Neural crest cell (in vitro differentiated cells): ENCODE data around the gene CEP250. TPM values are rescaled to one million over a fixed set of nuclear protein-coding genes. Genes with fewer than 3 reads are reported as not detected.
"Not testable (repeated sequence)": the region's sequence is repeated elsewhere in the genome, so short reads cannot be mapped to it uniquely, and the experiment has no call there.

ENCODE experiments used
- DNase-seq: peaks from one replicate; pipeline ENCODE4 v3.0.0; 2021; ENCODE audit warnings: low read depth, mixed read lengths, low spot score
- H3K27ac Mint-ChIP-seq: one replicate; pipeline ENCODE4 v1.8.0; 2021; ENCODE audit warnings: mild to moderate bottlenecking, mixed read lengths; ENCODE audit not compliant: unreplicated experiment
- H3K27me3 Mint-ChIP-seq: 2 replicates; pipeline ENCODE4 v1.8.0; 2021; ENCODE audit warnings: low read depth, mild to moderate bottlenecking, mixed read lengths
- H3K36me3 Mint-ChIP-seq: 2 replicates; pipeline ENCODE4 v1.8.0; 2021; ENCODE audit warnings: low read depth, mild to moderate bottlenecking, mixed read lengths
- H3K4me1 Mint-ChIP-seq: 2 replicates; pipeline ENCODE4 v1.8.0; 2021; ENCODE audit warnings: mixed read lengths
- H3K4me3 Mint-ChIP-seq: one replicate; pipeline ENCODE4 v1.8.0; 2021; ENCODE audit warnings: mild to moderate bottlenecking, mixed read lengths
- H3K9me3 Mint-ChIP-seq: 2 replicates; pipeline ENCODE4 v1.8.0; 2021; ENCODE audit warnings: mixed read lengths
- total RNA-seq: library from RNA; stranded (reverse); gene quantifications from 2 replicates; pipeline ENCODE4 v1.2.1, GENCODE V29; 2021
- TF ChIP-seq, protein P1 (sequence below): fragments of 200-600 bp; sonication (generic); conservative IDR thresholded peaks from 2 replicates; pipeline ENCODE4 v1.5.0; 2021; ENCODE audit warnings: antibody characterized with exemption, mild to moderate bottlenecking

The CEP250 gene
- total RNA-seq, 1 donor from 2014 or later = 64.5 TPM

DNA sequence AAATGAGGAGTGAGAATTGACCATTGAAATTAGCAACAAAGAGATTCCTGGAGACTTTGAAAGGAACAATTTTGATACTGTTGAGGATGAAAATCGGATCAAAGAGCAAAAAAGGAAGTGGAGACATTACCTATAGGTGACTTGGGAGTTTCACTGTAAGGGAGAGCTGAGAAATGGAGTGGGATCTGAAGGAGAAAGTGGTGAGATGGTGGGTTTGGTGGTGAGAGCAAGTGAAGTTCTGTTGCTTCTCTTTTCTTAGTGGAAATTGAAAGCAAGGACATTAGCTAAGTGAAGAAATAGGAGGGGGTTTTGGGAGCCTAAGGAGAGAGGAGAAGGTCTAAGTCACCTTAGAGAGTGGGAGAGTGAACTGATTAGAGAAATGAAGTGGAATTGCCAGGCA, 90.7 kb downstream of the CEP250 start:
- no peak overlapping the region for H3K4me3 Mint-ChIP-seq
- no peak overlapping the region for H3K27ac Mint-ChIP-seq
- H3K27me3 Mint-ChIP-seq = no peaks in the 10 kb centered on the region
- H3K4me1 Mint-ChIP-seq = peaks cover 21% of the 10 kb centered on the region
- H3K9me3 Mint-ChIP-seq = no peaks in the 10 kb centered on the region
- peaks cover 8% of the 10 kb centered on the region for H3K36me3 Mint-ChIP-seq
- TF ChIP-seq, protein P1, sequence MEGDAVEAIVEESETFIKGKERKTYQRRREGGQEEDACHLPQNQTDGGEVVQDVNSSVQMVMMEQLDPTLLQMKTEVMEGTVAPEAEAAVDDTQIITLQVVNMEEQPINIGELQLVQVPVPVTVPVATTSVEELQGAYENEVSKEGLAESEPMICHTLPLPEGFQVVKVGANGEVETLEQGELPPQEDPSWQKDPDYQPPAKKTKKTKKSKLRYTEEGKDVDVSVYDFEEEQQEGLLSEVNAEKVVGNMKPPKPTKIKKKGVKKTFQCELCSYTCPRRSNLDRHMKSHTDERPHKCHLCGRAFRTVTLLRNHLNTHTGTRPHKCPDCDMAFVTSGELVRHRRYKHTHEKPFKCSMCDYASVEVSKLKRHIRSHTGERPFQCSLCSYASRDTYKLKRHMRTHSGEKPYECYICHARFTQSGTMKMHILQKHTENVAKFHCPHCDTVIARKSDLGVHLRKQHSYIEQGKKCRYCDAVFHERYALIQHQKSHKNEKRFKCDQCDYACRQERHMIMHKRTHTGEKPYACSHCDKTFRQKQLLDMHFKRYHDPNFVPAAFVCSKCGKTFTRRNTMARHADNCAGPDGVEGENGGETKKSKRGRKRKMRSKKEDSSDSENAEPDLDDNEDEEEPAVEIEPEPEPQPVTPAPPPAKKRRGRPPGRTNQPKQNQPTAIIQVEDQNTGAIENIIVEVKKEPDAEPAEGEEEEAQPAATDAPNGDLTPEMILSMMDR = no peak
- DNase-seq = no peak

DNA sequence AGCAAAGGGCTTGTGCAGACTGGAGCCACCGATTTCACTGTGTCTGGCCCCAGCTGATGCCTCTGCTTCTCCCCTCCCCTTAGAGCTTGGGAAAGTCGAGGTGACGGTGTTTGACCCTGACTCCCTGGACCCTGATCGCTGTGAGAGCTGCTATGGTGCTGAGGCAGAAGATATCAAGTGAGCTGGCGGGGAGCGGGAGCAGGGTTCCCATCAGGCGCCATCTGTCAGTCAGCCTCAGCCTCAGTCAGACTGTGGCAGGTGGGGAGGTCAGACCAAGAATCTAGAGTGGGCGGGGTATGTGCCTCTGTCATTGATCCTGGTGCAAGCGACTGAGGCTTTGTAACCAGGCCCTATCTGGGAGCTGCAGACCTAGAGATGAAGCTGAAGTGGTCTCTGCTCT, 91.9 kb downstream of the CEP250 start:
- H3K4me3 Mint-ChIP-seq = no peak overlapping the region
- TF ChIP-seq, protein P1 = no peak
- peaks cover 11% of the 10 kb centered on the region for H3K4me1 Mint-ChIP-seq
- no peak overlapping the region for H3K27ac Mint-ChIP-seq
- DNase-seq = no peak
- H3K9me3 Mint-ChIP-seq = no peaks in the 10 kb centered on the region
- H3K36me3 Mint-ChIP-seq = peaks cover 8% of the 10 kb centered on the region
- H3K27me3 Mint-ChIP-seq = no peaks in the 10 kb centered on the region

DNA sequence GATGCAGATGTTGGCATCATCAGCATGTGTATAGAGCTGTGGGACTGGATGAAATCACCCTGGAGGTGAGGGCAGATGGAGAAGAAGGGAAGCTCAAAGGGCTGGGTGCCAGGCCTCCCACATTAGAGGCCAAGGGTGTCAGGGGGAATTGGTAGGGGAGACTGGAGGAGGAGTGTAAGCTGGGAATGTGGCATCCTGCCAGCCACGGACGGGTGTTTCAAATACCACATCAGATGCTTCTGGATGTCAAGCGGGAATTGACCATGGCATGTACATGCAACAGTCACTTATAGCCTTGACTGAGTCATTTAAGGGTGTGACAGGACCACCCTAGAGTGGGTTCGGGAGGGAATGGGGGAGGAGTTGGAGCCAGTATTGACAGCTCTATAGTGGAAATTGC, 96.1 kb downstream of the CEP250 start:
- no peaks in the 10 kb centered on the region for H3K4me1 Mint-ChIP-seq
- peaks cover 10% of the 10 kb centered on the region for H3K36me3 Mint-ChIP-seq
- H3K27ac Mint-ChIP-seq = no peak overlapping the region
- H3K4me3 Mint-ChIP-seq = no peak overlapping the region
- no peaks in the 10 kb centered on the region for H3K27me3 Mint-ChIP-seq
- no peaks in the 10 kb centered on the region for H3K9me3 Mint-ChIP-seq
- TF ChIP-seq, protein P1 = no peak
- DNase-seq = no peak

DNA sequence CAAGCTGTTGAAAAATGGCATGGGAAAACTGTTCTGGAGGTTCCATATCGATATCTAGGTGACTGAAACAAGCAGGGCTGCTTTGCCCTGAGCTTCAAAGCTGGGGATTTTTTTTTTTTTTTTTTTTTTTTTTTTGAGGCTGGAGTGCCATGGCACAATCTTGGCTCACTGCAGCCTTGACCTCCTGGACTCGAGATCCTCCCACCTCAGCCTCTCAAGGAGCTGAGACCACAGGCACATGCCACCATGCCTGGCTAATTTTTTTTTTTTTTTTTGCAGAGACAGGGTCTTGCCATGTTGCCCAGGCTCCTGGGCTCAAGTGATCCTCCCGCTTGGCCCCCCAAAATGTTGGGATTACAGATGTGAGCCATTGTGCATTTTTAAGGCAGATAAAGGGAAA, 97.5 kb downstream of the CEP250 start:
- no peak for DNase-seq

DNA sequence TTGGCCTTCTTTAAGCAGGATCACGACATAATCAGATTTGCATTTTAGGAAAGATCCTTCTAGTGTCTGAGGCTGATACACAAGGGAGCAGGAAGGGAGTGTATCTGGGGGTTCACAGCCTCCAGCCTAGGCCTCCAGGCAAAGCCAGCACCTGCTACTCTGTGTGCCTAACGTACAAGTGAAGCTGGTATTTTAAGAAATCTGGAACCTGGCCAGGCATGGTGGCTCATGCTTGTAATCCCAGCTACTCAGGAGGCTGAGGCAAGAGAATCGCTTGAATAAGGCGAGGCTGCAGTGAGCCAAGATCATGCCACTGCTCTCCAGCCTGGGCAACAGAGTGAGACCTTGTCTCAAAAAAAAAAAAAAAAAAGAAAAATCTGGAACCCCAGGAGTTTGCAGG, 100.1 kb downstream of the CEP250 start:
- H3K4me1 Mint-ChIP-seq, DNase-seq, H3K27ac Mint-ChIP-seq, H3K27me3 Mint-ChIP-seq, H3K9me3 Mint-ChIP-seq, H3K4me3 Mint-ChIP-seq: not testable (repeated sequence)
- peaks cover 12% of the 10 kb centered on the region for H3K36me3 Mint-ChIP-seq

More for the DNA sequence above, 97.5 kb downstream of the CEP250 start:
- Mint-ChIP-seq H3K9me3 (no peaks in the 10 kb centered on the region), H3K4me3 (no peak overlapping the region), H3K27ac (no peak overlapping the region), H3K36me3 (peaks cover 14% of the 10 kb centered on the region), H3K27me3 (no peaks in the 10 kb centered on the region), H3K4me1 (no peaks in the 10 kb centered on the region)
- TF ChIP-seq, protein P1 = no peak

GRCh38 chr20:35555951-35556645, 100.7 kb downstream of the CEP250 start:
- no peaks in the 10 kb centered on the region for H3K4me1 Mint-ChIP-seq
- no peak for DNase-seq
- peaks cover 12% of the 10 kb centered on the region for H3K36me3 Mint-ChIP-seq
- TF ChIP-seq, protein P1 = no peak
- no peak overlapping the region for H3K4me3 Mint-ChIP-seq
- no peak overlapping the region for H3K27ac Mint-ChIP-seq
- H3K27me3 Mint-ChIP-seq = no peaks in the 10 kb centered on the region
- H3K9me3 Mint-ChIP-seq = no peaks in the 10 kb centered on the region
